ENCODE data around the gene BAAT. TPM values are rescaled to one million over a fixed set of nuclear protein-coding genes. Genes with fewer than 3 reads are reported as not detected.
A peak's percentile ranks its signal among the peaks of the same experiment; 100 is the strongest.
"Not testable (repeated sequence)": the region's sequence is repeated elsewhere in the genome, so short reads cannot be mapped to it uniquely, and the experiment has no call there.

BAAT gene
- 0.28 and 0.57 TPM in 2 replicates for total RNA-seq (2014; rRNA removed; shearing (Covaris generic))

DNA sequence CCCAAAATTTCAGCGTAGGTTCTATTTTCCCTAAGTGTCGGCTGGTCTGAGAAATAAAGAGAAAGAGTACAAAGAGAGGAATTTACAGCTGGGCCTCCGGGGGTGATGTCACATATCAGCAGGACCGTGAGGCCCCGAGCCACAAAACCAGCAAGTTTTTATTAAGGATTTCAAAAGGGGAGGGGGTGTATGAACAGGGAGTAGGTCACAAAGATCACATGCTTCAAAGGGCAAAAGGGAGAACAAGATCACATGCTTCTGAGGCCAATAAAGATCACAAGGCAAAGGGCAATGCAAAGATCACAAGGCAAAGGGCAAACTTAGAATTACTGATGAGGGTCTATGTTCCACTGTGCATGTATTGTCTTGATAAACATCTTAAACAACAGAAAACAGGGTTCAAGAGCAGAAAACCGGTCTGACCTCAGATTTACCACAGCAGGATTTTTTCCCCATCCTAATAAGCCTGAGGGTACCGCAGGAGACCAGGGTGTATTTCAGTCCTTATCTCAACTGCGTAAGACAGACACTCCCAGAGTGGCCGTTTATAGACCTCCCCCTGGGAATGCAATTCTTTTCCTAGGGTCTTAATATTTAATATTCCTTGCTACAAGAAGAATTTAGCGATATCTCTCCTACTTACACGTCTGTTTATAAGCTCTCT, at the start of gene BAAT:
Gene BAAT (minus strand): TSS at position 134 of the 664 bp plus-strand sequence. CDS start 13,602 bp downstream, outside the sequence.
- not testable (repeated sequence) for DNase-seq (ENCODE audit: low spot score)

DNA sequence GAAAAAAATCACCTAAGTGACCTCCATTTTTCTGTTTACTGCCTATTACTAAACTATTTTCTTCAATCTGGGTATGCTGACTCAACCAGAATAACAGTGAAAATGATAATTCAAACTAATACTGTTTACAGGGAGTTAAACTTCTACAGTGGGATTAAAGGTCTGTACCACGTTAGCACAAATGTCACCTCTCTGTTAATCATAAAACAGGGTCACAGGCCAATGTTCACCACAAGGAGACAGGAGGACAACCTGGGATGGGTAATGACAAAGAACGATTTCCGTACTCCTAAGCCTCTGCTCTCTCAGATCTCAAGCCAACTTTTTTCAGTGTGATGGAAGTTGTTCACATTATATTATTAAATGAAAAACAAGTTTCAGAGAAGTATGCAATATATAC, 48.4 kb upstream of the BAAT start:
- DNase-seq (ENCODE audit: low spot score), result no peak

DNA sequence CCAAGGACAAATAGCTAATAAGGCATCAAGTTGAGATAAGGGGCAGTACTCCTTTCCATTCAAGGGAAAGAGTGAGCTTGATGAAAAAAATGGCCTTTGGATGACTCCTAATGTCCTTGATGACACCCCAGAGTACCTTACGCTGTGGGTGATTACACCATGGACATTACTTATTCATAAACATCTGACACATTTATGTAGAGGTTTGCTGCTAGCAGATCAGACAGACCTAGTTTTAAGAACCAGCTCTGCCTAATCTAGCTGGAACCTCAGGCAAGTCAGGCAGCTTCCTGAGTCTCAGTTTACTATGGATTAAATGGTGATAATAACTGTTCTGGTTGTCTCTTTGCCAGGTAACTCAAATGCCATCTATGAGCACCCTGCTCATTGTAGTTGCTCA, 47.9 kb upstream of the BAAT start:
- no peak for DNase-seq (ENCODE audit: low spot score)

DNA sequence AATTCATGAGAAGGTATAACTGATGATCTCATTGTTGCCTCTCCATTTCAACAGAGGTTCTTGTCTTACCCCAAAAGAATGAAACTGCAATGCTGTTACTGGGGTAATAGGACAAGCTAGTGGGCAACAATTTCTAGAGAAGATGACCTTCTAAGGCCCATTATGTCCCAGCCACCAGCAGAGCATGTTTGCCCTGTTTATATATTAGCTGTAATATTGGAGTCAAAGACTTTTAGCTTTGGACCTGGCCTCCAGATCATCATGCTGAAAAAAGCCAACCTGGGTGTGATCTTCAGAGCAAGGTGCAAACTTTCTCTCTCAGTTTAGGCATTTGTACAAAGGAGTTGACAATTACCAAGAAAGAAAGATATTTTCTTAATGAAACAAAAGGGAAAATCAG, 47.4 kb upstream of the BAAT start:
- DNase-seq (ENCODE audit: low spot score), result no peak

DNA sequence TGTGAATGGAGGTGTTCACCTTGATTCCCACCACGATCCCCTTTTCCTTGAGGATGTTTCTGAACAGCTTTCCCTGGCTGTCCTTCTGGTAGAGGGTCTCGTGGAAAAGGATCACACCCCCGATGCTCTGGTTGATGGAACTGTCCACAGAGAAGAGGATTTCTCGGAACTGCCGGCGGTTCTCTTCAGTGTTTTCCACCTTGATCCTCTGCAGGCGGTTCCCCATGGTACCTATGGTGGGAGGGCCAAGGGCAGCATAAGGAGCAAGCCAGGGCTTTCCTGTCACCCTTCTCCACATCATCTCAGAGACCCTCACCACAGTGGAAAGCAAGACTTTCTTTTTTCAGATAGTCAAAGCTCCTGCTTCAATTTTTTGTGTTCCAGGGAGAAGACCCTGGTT, 44.9 kb upstream of the BAAT start:
- DNase-seq (ENCODE audit: low spot score), result no peak

DNA sequence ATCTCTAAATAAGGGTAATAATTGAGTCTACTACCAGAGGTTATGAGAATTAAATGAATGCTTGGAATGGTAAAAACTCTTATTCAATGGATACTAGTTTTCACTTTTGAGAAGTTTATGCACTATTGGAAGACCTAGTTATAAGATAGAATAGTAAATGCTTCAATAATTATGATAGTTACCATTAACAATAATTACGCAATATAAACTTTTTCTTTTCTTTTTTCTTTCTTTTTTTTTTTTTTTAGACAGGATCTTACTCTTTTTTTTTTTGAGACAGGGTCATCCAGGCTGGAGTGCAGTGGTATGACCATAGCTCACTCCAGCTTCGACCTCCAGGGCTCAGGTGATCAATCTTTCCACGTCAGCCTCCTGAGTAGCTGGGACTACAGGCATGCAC, 44.1 kb upstream of the BAAT start:
- DNase-seq (ENCODE audit: low spot score), result no peak

DNA sequence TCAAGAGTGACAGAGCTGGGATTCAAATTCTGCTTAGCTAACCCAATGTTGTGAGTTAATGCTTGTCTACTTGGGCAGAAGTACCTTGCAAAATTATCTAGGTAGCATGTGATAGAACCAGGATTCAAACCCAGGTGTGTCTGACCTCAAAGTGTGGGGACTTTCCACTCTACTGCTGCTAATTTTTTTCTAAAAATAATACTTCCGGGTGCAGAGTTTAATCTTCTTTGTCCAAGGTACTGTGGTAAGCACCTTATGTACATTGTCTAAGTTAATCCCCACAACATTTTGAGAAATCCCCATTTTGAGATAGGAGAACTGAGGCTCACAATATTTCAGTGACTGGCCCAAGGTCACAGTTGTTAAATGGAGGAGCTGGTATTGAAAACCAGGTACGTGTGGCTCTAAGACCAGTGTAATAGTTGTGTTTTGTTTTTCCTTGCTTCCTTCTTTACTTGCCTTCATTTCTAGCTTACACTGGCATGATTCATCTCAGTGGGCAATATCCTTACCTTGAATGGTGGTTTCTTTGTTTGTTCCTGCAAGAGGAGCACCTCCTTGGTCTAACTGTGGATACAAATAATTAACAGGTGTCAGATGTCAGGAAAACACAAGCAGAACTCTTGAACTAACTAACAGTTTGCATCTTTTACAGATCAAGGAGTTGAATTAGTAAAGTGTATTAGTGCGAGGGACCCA, 43.3 kb upstream of the BAAT start:
- peak; percentile 32 for DNase-seq (ENCODE audit: low spot score)

DNA sequence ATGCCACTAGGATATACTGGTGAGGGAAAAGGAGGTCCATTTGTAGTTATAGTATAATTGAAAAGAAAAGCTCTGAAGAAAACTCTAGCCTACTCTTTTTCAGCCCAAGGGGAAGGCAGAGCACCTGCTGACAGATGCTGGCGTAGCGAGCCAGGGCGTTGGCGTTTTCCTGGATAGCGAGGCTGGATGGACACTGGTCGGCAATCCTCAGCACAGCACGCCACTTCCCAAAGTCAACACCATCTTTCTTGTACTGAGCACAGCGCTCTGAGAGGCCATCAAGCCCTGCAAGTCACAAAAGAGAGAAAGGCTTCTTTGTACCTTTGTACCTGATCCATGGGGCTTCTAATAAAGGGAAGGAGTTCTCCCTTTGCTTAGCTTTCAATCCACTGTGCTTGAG, 42.6 kb upstream of the BAAT start:
- no peak for DNase-seq (ENCODE audit: low spot score)

DNA sequence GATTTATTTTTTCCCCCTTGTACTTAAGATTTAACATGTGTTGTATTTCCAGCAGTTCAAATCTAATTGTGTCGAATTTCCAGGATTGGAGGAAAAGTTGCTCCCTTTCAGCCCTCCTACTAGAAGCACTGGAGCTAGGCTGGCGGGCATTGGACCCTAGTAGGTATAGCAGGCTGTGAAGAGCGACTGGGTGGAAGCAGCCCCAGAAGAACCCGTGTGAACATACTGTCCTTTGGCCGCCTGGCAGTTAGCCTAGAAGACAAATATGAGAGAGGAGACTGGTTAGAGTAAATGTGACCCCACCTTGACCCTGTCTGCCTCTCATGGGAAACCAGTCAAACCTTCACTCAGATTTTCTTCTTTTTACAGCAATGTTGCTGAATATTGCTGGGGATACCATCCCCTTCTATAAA, 36.9 kb upstream of the BAAT start:
- peak; percentile 16 for DNase-seq (ENCODE audit: low spot score)

DNA sequence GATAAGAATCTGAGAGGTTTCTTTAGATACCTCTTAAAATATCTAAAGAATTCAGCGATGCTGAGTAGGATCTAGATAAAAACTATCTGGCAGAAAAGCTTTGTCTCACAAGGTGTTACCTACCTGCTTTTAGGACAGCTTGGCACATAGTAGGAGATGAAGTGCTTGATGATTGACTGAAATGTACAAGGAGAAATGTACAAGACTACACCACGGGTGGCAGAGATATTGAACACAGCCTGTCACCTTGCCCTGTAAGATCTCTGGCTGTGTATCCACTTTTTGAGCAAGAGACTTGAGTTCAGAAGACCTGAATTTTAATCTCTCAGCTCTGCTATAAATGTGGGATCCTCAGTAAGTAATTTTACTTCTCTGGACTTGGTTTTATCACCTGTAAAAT, 35.1 kb upstream of the BAAT start:
- DNase-seq (ENCODE audit: low spot score), result no peak

DNA sequence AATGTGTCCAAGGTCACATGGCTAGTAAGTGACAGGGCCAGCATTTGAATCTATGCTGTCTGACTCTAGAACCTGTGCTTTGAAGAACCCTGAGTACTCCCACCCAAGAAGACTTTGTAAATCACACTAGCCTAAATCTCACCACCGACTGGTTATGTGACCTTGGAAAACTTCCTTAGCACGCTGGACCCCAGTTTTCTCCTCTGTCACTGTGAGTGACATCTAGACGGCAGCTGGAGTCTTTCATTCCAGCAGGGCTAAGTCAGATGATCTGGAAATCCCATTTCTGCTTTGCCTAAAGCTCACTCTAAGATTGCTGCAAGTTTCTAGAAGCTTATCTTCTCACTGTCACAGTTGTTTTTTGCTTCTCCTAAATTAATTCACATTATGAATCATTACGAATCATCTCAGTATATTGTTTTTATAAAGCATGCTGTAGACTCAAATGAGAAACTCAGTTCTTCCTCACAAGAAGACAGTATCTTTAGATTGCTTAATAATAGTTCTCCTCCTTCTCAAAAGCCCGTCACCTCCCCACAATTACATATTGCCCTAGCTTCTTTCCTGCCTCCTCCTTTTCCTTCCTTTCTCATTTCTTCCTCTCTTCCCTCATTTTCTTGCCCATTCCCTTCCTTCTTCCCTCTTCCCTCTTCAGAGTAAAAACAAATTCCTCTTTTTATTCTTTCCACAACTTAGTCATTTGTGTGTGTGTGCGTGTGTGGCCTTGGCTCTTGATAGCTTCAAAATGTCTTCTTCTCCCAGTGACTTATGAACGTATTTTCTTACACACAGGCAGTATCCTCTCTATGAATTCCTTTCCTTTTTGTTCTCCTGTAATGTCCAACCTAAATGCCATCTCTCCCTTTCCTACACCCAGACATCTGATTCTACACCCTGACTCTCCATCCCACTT, 34.0 kb upstream of the BAAT start:
- DNase-seq (ENCODE audit: low spot score), result no peak

DNA sequence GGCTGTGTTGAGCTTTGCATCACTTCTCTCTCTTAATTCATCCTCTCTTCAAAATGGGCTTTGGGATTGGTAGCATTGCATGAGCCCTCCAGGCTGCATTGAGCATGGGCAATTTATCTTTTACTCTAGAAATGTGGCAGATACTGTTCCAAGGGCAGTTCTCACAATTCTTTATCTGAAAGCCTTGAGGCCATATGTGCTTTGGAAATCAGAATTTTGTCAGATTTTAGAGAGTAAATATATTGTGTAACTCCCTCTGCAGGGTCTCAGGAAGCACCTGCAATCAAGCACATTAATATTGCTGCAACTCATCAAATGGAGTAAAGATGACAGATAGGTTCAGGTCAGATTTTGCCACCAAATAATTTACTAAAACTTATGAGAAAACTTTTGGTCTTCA, 33.2 kb upstream of the BAAT start:
- no peak for DNase-seq (ENCODE audit: low spot score)

DNA sequence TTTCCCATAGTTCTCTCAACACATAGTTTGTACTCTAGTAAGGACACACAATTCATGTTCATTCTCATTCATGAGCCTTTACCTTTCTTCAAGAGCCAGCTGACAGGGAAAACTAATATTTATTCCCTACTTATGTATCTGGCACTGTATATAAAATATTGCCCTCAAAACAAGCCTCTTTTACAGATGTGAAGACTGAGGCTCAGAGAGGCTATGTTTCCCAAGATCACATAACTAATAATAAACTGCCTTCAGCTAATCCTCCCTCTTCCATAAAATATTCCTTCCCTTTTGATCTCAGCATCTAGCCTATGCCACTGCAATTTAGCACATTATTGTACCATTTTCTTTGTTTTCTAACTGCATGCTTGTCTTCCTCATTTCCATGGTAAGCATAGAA, 32.6 kb upstream of the BAAT start:
- no peak for DNase-seq (ENCODE audit: low spot score)

DNA sequence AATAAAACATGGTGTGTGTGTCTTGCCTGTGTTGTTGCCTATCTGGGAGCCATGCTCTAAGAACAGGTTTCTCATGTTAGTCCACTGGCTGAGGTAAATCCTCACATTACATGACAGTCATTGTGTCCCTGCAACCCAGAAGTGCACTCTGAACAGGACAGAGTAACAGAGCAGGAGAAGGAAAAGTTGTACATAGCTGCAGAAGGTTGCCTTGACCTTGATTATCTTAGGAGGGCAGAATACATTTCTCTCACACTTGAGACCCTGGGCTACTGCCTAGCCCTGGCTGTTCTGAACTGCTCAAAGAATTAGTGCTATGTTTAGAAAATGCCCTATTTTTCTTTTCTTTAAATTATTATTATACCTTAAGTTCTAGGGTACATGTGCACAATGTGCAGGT, 30.8 kb upstream of the BAAT start:
- DNase-seq (ENCODE audit: low spot score), result no peak

DNA sequence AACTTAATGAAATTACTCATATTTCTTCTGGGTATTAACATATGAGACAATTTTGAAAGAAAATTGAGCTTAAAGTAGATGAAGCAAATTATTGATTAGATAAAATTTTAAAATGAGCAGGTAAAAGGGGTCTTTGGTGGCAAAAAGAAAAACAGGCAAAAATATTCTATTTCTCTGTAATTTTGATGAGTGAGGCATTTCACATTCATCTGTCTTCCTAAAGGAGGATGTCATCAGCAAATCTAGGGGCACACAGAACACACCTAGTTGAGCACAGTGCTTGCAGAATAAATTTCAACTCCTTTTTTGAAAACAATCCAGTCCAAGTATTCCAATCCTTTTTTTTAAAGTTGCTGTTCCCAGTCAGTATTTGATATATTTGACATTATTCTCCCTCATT, 30.0 kb upstream of the BAAT start:
- no peak for DNase-seq (ENCODE audit: low spot score)

DNA sequence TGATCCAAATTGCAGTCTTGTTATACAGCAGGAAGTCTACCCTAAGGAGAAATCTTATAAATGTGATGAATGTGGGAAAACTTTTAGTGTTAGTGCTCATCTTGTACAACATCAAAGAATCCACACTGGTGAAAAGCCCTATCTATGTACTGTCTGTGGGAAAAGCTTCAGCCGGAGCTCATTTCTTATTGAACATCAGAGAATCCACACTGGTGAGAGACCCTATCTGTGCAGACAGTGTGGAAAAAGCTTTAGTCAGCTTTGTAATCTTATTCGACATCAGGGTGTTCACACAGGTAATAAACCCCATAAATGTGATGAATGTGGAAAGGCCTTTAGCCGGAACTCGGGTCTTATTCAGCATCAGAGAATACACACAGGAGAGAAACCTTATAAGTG, 24.3 kb upstream of the BAAT start:
- no peak for DNase-seq (ENCODE audit: low spot score)

DNA sequence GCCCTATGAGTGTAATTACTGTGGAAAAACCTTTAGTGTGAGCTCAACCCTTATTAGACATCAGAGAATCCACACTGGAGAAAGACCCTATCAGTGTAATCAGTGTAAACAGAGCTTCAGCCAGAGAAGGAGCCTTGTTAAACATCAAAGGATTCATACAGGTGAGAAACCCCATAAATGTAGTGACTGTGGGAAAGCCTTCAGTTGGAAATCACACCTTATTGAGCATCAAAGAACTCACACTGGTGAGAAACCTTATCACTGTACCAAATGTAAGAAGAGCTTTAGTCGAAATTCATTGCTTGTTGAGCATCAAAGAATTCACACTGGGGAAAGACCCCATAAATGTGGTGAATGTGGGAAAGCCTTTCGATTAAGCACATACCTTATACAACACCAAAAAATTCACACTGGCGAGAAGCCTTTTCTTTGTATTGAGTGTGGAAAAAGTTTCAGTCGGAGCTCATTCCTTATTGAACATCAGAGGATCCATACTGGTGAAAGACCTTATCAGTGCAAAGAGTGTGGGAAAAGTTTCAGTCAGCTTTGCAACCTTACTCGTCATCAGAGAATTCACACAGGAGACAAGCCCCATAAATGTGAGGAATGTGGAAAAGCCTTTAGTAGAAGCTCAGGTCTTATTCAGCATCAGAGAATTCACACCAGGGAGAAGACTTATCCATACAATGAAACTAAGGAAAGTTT, 23.7 kb upstream of the BAAT start:
- DNase-seq (ENCODE audit: low spot score), result no peak

DNA sequence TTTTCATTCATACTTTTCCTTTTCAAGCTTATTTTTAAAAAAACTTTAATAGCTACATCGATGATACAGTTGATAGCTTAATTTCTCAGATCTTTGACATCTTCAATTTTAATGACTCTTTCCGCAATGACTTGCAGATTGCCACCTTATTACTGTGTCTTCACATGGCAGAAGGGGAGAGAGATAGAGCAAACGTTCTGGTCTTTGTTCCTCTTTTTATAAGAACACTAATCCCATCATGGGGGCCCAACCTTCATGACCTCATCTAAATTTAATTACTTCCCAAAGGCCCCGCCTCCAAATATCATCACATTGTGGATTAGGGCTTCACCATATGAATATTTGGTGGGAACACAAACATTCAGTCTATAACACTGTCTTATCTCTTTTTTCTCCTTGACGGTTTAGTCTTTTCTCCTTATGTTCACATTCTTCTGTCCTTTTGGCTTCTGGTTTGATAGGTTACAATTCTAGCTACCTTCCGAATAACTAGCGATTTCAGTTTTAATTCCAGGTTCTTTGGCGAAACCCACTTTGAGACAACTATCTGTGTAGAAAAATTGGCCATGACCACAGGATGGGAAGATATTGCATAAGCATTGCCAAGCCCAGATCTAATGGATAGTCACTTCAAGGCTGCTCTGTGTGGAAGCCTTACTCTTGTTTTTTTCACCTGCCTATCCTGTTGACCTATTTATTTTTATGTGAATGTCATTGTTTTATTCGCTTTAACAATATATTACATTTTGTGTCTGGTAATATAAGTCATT, 18.9 kb upstream of the BAAT start:
- DNase-seq (ENCODE audit: low spot score), result no peak

DNA sequence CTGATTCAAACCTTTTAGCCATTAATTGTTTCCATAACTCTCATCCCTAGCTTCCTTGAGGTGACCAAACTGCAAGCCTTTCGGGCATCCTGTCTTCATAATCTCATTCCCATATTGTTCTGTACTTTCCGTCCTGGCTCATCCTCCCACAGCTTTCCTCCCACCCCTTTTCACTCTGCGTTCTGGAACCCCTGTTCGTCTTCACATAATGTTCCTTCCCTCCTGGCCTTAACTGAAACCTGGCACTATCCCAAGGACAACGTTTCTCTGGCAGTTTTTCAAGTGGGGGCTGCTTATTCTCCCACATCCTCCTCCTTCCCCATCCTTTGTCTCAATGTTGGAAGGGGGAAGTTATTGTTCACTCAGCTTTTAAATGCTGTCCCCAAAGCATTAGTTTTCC, 15.3 kb upstream of the BAAT start:
- DNase-seq (ENCODE audit: low spot score), result no peak

DNA sequence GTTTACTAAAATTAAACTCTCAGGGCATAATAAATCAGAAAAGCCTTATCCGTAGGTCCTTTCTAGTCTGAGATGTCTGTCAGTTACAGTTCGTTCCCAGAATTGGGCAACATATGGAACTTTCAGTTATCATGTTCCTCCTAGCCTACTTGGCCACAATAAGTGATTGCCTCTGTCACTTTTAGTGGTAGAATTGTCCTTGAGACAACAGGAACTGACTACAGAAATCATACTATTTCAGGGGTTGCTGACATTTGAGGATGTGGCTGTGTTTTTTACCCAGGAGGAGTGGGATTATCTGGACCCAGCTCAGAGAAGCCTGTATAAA, 14.8 kb upstream of the BAAT start:
- DNase-seq (ENCODE audit: low spot score), result no peak
